SK-N-MC (cell line): ENCODE data around the gene CTTNBP2.

Experiments
- EZH2 ChIP-seq: fragments of 200-600 bp; sonication (generic); IDR thresholded peaks from one replicate; pipeline ENCODE4 v1.6.1; 2017; ENCODE audit warnings: antibody characterized with exemption
- FOXP2 ChIP-seq: optimal IDR thresholded peaks from 2 replicates; pipeline ENCODE3; 2011; ENCODE audit warnings: mild to moderate bottlenecking, moderate library complexity; ENCODE audit not compliant: insufficient read depth; ENCODE audit errors: extremely low read length, control extremely low read depth
- POLR2AphosphoS5 ChIP-seq: IDR thresholded peaks from 2 replicates; pipeline ENCODE4 v1.6.1; 2012; ENCODE audit warnings: mild to moderate bottlenecking, low read depth, low read length, borderline replicate concordance

DNA sequence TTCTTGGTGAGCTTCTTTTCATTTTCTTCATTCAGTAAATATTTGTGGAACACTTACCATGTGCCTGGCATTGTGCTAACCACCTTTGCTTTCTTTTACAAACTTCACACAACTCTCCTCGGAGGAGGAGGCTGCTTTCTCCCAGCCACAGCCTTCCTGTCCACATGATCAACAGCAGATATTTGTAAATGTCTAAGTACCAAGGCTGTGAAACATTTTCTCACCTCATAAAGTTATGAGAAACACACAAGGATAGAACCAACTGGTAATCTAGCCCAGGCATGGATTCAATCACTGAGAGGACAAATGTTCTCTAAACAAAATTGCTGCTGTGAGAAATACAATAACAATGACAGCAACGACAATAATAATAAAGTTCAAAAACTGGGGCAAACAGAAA lies 3.9 kb downstream of the CTTNBP2 start:
- TF ChIP-seq EZH2 = no peak
- no peak for TF ChIP-seq POLR2AphosphoS5
- no peak for TF ChIP-seq FOXP2
